Measurements from ENCODE around the gene OR4P4.

DNA sequence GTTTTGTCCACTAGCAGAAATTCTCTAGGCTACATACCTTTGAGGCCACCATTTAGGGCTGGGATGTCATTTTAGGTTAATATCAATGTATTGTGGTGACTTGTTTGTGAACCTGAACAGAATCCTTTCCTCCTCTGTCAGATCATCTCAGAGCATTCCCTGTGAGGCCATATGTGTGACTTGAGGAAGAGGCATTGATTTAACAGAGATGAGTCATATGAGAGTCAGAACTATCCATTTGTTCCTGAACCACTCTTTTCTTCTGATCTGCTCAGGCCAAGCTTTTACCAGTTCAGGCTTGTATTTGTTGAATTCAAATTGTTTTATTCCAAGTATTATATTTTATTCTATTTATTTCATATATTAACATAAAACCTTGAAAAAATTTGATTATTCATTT, 20.2 kb downstream of the OR4P4 start:
- TF ChIP-seq EZH2 (IDR thresholded peaks at IDR 0.05) (no peak), CTCF (IDR thresholded peaks at IDR 0.05) (no peak)
